Midbrain (tissue), 1 donor: ENCODE measurements around the gene CAMTA1.

ENCODE experiments used
- DNase-seq: peaks from one replicate; lab custom pipeline; 2025; lab: John Stamatoyannopoulos, UW

CAMTA1 gene

DNA sequence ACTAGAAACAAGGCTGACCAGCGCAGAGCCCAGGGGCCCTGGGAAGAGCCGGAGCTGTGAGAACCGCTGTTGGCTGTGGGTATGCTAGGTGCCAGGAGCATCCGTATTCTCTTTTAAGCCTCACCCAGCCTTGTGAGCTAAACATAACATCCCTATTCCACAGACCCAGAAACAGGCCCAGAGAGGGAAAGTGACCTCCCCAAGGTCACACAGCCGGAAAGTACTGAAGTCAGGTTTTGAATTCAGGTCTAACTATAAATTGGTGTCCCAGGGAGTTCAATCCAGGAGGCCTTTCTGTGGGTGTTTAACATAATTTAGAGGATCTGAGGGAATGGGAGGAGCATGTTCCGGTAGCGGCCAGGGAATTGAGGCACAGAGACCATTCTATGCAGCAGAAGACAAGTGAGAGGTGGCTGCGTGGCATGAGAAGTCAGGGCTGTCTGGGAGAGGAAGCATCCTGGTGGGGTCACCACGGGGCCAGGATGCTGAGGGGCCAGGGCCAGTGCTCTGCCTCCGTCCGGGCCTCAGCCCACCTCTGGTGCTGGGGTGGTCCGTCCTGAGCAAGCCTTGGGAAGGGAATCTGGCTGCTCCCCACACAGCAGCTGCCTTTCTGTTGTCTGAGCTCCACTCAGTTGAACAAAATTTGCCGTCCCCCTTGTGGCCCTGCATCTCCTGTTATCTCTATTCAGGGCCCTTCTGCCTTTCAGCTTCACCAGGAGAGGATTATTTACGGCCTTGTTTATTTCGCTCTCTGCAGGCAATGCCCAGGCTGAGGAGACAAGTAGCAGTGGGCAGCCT, 647.0 kb downstream of the CAMTA1 start:
- DNase-seq: no peak

- DNase-seq: no peak
Measured at GRCh38 chr1:7432900-7433380, 647.7 kb downstream of the CAMTA1 start.

GRCh38 chr1:7434566-7434965, 649.3 kb downstream of the CAMTA1 start:
- DNase-seq: no peak

DNA sequence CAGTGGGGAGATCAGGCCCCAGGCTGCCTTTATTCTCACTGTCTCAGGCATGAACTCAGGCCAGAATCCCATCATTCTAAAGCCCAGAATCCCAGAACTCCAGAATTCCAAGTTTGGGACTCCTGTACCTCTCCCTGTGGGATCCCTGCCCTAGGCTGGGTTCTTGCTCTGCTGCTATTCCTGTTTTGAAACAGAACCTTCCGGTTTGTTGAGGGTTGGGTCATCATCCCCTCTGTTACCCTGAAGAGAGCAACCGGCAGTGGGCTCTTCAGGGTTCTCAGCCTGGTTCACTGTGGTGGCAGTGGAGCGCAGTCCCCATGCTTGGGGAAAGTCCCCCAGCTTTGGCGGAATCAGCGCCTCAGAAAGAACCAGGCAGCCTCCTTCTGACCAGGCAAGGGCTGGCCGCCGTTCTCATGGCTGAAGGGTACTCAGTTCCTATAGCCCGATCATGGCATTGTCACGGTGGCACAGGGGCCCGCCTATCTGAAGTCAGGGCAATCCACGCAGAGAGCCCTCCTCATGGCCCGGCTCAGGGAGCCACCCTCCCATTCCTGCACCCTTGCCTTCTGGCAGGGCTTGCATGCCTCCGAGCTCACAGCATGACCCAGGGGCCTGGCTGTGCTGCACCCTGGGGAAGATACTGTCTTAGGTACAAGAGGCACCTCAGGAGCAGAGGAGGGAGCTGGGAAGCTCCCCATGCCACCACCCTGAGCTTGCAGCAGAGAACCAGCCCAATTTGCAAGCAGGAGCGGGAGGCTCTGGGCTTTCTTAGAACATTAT, 650.2 kb downstream of the CAMTA1 start:
- no peak for DNase-seq

- DNase-seq: no peak
Measured at GRCh38 chr1:7436056-7437005, 651.1 kb downstream of the CAMTA1 start.

GRCh38 chr1:7437036-7437435, 651.8 kb downstream of the CAMTA1 start:
- no peak for DNase-seq

DNA sequence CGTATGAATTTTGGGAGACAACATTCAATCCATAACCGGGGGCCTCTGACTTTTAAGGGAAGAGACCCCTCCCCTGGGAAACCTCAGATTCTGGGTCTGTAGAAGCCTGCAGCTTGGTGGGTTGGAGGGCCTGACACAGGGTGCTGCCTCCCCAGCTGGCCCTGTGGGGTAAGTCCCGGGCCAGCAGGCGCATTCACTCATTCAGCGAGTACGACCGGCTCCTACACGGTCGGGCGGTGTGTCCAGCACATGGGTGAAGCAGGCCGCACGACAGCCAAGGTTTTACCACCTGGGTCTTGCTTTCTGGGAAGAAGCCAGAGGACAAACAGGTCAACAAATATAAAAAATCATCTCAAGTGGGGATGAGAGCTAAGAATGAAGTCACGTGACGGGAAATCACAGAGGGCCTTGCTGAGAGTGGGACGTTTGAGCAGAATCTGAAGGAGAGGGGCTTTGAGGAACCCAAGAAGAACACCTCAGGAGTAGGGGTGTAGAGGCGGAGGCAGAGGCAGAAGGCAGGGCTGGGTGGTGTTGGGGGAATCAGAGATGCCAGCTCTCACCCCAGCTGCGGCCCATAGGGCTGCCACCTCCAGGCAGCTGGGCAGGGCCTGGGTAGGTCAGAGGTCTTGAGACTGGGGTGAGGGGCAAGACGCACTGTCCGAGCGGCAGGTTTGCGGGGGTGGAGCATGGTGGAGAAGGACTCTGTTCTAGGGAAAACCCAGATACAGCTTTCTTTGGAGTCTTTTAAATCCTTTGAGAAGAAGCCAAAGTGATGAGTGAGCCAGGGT, 652.5 kb downstream of the CAMTA1 start:
- no peak for DNase-seq

DNA sequence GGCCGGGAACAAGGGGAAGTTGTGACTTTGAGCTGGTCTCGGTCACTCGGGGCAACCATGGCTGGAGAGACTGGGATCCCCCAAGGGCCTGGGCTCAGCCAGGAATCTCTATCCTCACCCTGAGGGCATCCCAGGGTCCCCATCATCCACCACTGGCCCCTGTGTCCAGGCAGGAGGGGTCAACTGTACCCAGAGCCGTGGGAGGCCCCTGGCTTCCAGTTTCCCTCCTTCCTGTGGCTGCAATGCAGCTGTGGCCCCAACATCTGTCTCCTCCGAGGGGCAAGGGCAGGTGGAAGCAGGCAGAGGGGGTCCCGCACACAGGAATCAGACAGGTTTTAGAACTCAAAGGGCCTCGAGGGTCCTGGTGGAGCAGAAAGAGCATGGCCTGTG, 653.1 kb downstream of the CAMTA1 start:
- no peak for DNase-seq

- DNase-seq: no peak
Measured at GRCh38 chr1:7438921-7439655, 653.8 kb downstream of the CAMTA1 start.

- no peak for DNase-seq
Measured at GRCh38 chr1:7440154-7440553, 654.9 kb downstream of the CAMTA1 start.

GRCh38 chr1:7441143-7441841, 656.0 kb downstream of the CAMTA1 start:
- DNase-seq: no peak

GRCh38 chr1:7442036-7442435, 656.8 kb downstream of the CAMTA1 start:
- DNase-seq: no peak

- DNase-seq: no peak
Measured at GRCh38 chr1:7442918-7443317, 657.7 kb downstream of the CAMTA1 start.

DNA sequence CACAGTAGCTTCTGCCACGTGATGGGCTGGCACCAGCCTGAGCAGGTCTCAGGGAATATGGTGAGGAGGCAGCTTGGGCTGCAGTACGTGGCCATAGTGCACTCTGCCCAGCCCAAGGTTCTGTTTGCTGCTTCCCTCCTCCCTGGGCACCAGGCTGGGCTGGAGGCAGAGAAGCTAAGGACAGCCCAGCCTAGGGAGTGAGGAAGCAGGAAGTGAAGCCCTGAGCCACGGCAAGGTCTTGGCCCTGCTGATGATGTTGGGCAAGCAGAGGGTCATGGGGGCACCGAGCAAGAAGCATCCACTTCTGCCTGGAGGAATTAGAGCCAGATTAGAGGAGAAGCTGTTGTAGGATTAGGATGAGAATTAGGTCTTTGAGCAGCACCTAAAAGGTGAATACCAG, 659.1 kb downstream of the CAMTA1 start:
- no peak for DNase-seq

DNA sequence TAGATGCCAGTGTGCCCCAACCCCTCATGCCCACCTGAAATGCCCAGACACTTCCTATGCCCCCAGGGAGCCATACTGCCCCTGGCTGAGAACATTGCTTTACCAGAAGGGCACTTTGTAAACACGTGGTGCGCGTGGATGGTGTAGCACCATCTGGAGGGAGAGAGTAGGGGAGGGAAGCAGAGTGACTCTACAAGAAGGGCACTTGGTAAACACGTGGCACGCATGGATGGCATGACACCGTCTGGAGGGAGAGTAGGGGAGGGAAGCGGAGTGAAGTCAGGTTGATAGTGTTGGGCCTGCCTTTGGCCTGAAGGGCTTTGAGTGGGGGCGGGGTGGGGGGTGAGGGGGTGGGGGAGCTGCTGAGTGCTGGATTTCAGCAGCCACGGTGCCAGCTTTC, 661.8 kb downstream of the CAMTA1 start:
- no peak for DNase-seq

- no peak for DNase-seq
Measured at GRCh38 chr1:7447736-7448135, 662.5 kb downstream of the CAMTA1 start.

GRCh38 chr1:7448986-7449385, 663.7 kb downstream of the CAMTA1 start:
- DNase-seq: no peak

DNA sequence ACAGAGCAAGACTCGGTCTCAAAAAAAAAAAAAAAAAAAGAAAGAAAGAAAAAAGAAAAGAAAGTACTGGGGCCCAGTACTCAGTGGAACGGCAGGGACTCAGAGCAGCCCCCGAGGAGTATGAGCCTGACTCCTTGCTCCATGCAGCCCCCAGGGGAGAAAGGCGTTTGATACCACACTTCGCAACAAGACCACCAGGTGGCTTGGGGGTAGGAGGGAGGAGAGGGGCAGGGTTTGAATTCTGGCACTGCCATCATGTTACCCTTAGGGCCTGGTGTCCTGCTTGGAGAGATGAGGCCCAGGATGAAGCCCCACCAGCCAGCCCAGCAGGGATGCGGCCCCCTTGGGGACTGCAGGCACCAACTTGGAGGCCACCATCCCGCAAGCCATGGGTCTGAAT, 664.5 kb downstream of the CAMTA1 start:
- no peak for DNase-seq

- no peak for DNase-seq
Measured at GRCh38 chr1:7450838-7451237, 665.6 kb downstream of the CAMTA1 start.

DNA sequence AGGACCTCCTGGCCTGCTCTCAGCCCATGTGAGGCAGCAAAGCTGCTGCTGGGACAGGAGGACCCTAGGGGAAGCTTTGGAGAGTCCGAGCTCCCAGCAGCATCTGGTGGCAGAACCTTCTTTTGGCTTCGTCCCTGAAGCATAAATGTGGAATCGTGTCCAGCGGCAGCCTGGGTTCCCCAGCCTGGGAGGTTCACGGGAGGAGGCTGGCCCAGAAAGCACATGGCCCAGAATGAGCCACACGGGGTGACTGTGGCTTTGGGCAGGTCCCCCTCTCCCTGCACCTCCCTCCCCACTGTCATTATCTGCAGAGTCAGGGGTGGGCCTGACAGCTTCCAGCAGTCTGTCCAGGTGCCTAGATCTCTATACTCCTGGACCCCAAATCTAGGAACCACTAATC, 667.8 kb downstream of the CAMTA1 start:
- no peak for DNase-seq
